Ascending aorta (tissue), 2 donors: ENCODE data around the gene RNF121. TPM values are rescaled to one million over a fixed set of nuclear protein-coding genes. Genes with fewer than 3 reads are reported as not detected.

Source experiments
- DNase-seq, 2 donors: peaks; one replicate each; pipeline ENCODE4 v3.0.0-alpha.2; 2019; ENCODE audit warnings: low spot score in 2 of 2
- H3K27ac ChIP-seq, 2 donors: fragments of 200-600 bp; sonication (generic); one replicate each; pipeline ENCODE4 v1.5.1; 2016 to 2017; ENCODE audit warnings: mild to moderate bottlenecking in 1 of 2
- H3K27me3 ChIP-seq: fragments of 200-600 bp; sonication (generic); one replicate; pipeline ENCODE4 v1.5.1; 2017
- H3K36me3 ChIP-seq, 2 donors: fragments of 200-600 bp; sonication (generic); one replicate each; pipeline ENCODE4 v1.5.1; 2016
- H3K4me1 ChIP-seq, 2 donors: fragments of 200-600 bp; sonication (generic); one replicate each; pipeline ENCODE4 v1.5.1; 2016 to 2017; ENCODE audit warnings: mild to moderate bottlenecking in 1 of 2
- H3K4me3 ChIP-seq, 2 donors: fragments of 200-600 bp; sonication (generic); one replicate each; pipeline ENCODE4 v1.5.1; 2016 to 2017; ENCODE audit warnings: mild to moderate bottlenecking in 1 of 2
- H3K9me3 ChIP-seq, 2 donors: fragments of 200-600 bp; sonication (generic); one replicate each; pipeline ENCODE4 v1.5.1; 2016
- intact Hi-C: fragments of 100-400 bp; cut with DNase I; formaldehyde crosslinking; loops from one replicate; pipeline ENCODE4 v1.15.1; 2023
- total RNA-seq: library from RNA; depleted of rRNA; stranded (reverse); fragments of >200 nt; gene quantifications from one replicate; pipeline ENCODE4 v1.1.0, GENCODE V29; 2016
- TF ChIP-seq, protein P1 (sequence below), 3 experiments: fragments of 200-600 bp in 2 of 3; fragments of 450-650 bp in 1 of 3; sonication (generic) in 2 of 3; IDR thresholded peaks; one replicate each; pipeline ENCODE4 v1.5.1; 2016 to 2019; ENCODE audit warnings: antibody characterized with exemption in 3 of 3, mild to moderate bottlenecking in 1 of 3, moderate library complexity in 1 of 3

RNF121 gene
- total RNA-seq, 1 donor from 2014 or later = 5.0 TPM

DNA sequence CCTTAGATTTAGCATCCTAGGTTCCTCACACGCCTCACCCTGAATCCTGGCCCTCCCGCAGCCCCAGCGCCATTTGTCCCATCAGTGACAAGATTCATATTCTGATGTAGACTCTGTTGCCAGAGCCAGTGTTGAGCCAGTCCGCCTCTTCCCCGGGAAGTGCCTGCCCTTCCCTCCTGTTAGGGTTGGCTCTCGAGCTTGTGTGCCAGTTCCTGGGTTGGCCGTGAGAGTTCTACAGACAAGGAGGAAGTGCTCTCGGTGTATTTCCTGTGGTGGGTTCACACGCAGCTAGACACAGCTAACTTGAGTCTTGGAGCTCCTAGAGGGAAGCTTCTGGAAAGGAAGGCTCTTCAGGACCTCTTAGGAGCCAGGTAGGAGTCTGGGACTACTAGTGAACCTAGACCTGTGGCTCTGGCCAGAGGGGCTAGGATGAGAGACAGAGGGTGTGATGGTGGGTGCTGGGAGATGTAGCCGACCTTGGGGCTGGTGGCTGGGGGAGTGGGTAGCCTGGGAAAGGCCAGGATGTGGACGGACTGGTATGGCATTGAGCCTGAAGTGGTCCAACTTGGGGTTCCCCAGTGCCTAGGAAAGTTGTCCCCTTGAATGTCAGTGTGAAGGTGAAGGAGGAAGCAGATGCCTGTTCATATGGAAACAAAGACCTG lies 69.9 kb downstream of the RNF121 start, which contains the start of gene IL18BP:
Gene IL18BP (plus strand): TSS at position 261 of the 662 bp plus-strand sequence. CDS start 1,076 bp downstream, outside the sequence.
- TF ChIP-seq, protein P1, sequence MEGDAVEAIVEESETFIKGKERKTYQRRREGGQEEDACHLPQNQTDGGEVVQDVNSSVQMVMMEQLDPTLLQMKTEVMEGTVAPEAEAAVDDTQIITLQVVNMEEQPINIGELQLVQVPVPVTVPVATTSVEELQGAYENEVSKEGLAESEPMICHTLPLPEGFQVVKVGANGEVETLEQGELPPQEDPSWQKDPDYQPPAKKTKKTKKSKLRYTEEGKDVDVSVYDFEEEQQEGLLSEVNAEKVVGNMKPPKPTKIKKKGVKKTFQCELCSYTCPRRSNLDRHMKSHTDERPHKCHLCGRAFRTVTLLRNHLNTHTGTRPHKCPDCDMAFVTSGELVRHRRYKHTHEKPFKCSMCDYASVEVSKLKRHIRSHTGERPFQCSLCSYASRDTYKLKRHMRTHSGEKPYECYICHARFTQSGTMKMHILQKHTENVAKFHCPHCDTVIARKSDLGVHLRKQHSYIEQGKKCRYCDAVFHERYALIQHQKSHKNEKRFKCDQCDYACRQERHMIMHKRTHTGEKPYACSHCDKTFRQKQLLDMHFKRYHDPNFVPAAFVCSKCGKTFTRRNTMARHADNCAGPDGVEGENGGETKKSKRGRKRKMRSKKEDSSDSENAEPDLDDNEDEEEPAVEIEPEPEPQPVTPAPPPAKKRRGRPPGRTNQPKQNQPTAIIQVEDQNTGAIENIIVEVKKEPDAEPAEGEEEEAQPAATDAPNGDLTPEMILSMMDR (IDR thresholded peaks at IDR 0.05) = no peak
- intact Hi-C loops = no loop called here

DNA sequence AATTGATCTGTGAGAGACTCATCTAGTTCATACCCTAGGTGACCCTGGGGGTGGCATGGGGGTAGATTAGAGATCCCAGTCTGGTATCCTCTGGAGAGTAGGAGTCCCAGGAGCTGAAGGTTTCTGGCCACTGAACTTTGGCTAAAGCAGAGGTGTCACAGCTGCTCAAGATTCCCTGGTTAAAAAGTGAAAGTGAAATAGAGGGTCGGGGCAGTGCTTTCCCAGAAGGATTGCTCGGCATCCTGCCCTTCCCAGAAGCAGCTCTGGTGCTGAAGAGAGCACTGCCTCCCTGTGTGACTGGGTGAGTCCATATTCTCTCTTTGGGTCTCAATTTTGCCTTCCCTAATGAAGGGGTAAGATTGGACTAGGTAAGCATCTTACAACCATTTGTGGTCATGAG lies 70.5 kb downstream of the RNF121 start:
- TF ChIP-seq, protein P1 (IDR thresholded peaks at IDR 0.05) = no peak
- intact Hi-C loops = no loop called here
- Histone ChIP-seq H3K27me3 (no peaks in the 10 kb centered on the region), H3K36me3 (peaks cover 40 to 50% of the 10 kb centered on the region in 2 donors), H3K9me3 (no peaks in the 10 kb centered on the region), H3K4me1 (peaks cover 8% of the 10 kb centered on the region in 2 donors), H3K4me3 (peak overlapping the region; percentile 7 to 45), H3K27ac (peak overlapping the region; percentile 59 to 67)
- DNase-seq = peak in 1 of 2 donors; percentile 65

More for the DNA sequence above, 69.9 kb downstream of the RNF121 start, which contains the start of gene IL18BP:
- Histone ChIP-seq H3K27ac (peak within 1 kb of the TSS; percentile 59 to 67), H3K36me3 (peaks cover 34 to 48% of the 10 kb centered on the region in 2 donors), H3K9me3 (no peaks in the 10 kb centered on the region), H3K27me3 (no peaks in the 10 kb centered on the region), H3K4me1 (peaks cover 8% of the 10 kb centered on the region in 2 donors), H3K4me3 (peak within 1 kb of the TSS; percentile 7 to 45)
- peak in 1 of 2 donors; percentile 75 for DNase-seq

DNA sequence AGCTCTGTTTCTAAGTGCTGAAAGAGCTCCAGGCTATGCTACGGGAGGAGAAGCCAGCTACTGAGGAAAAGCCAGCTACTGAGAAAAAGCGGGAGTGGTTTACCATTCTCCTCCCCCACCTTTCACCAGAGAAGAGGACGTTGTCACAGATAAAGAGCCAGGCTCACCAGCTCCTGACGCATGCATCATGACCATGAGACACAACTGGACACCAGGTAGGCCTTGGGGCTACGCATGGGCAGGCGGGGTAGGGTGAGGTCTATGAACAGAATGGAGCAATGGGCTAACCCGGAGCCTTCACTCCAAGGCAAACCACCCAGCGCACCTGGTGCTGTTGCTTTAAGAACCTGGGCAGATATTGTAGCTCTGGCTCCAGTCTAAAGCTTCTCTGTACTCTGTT lies 71.0 kb downstream of the RNF121 start:
- H3K27ac ChIP-seq = peak overlapping the region; percentile 59 to 67
- no peaks in the 10 kb centered on the region for H3K9me3 ChIP-seq
- intact Hi-C loops = no loop called here
- peak in 1 of 2 donors; percentile 64 for DNase-seq
- peak overlapping the region; percentile 7 to 45 for H3K4me3 ChIP-seq
- H3K36me3 ChIP-seq = peaks cover 44 to 54% of the 10 kb centered on the region in 2 donors
- peaks cover 8% of the 10 kb centered on the region in 2 donors for H3K4me1 ChIP-seq
- TF ChIP-seq, protein P1 (IDR thresholded peaks at IDR 0.05) = no peak
- no peaks in the 10 kb centered on the region for H3K27me3 ChIP-seq

DNA sequence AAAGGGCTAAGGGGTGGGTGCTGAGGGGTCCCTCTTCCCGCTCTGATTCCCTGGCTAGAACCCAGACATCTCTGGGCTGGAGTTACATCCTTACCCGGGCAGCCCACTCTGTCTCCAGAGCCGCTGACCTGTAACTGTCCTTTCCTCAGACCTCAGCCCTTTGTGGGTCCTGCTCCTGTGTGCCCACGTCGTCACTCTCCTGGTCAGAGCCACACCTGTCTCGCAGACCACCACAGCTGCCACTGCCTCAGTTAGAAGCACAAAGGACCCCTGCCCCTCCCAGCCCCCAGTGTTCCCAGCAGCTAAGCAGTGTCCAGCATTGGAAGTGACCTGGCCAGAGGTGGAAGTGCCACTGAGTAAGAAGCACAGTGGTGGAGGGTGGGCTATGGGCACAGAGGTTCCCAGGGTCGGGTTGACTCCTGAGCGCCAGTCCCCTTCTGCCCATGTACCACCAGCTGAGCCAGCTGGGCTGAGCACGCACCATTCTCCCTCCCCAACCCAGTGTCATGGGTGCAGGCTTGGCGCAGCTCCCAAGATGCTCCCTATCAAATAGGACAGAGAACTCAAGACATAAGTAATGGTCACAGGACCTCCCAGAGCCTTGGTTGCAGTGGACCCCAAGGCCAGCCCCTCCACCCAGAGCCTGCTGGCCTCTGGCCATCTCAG lies 71.5 kb downstream of the RNF121 start:
- H3K27me3 ChIP-seq = no peaks in the 10 kb centered on the region
- TF ChIP-seq, protein P1 (IDR thresholded peaks at IDR 0.05) = no peak
- peaks cover 46 to 59% of the 10 kb centered on the region in 2 donors for H3K36me3 ChIP-seq
- peak in 1 of 2 donors; percentile 54 for DNase-seq
- no peak overlapping the region for H3K4me3 ChIP-seq
- intact Hi-C loops = no loop called here
- H3K27ac ChIP-seq = peak overlapping the region; percentile 59 to 67
- peaks cover 8% of the 10 kb centered on the region in 2 donors for H3K4me1 ChIP-seq
- no peaks in the 10 kb centered on the region for H3K9me3 ChIP-seq

DNA sequence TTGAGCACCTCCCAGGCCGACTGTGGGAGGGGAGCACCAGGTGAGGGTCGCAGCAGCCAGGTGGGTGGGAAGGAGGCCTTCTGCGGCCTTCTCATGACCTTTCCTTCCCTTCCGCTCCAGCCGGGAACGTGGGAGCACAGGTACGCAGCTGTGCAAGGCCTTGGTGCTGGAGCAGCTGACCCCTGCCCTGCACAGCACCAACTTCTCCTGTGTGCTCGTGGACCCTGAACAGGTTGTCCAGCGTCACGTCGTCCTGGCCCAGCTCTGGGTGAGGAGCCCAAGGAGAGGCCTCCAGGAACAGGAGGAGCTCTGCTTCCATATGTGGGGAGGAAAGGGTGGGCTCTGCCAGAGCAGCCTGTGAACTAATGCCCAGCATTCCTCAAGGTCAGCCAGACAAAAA lies 72.4 kb downstream of the RNF121 start:
- H3K27me3 ChIP-seq = no peaks in the 10 kb centered on the region
- H3K9me3 ChIP-seq = no peaks in the 10 kb centered on the region
- intact Hi-C loops = no loop called here
- no peak overlapping the region for H3K4me3 ChIP-seq
- peaks cover 8% of the 10 kb centered on the region in 2 donors for H3K4me1 ChIP-seq
- DNase-seq = peak in 1 of 2 donors; percentile 58
- peaks cover 48 to 59% of the 10 kb centered on the region in 2 donors for H3K36me3 ChIP-seq
- H3K27ac ChIP-seq = peak overlapping the region in 1 of 2 donors; percentile 5
- TF ChIP-seq, protein P1 (IDR thresholded peaks at IDR 0.05) = no peak
